K562 (cell line): Measurements from ENCODE around the gene HPSE2. TPM values are rescaled to one million over a fixed set of nuclear protein-coding genes. Genes with fewer than 3 reads are reported as not detected.

Source experiments
- BACH1 ChIP-seq: fragments of 200-800 bp; sonication (Bioruptor generic); IDR thresholded peaks from 2 replicates; pipeline ENCODE4 v1.6.1; 2016; ENCODE audit warnings: missing genetic modification characterization, missing compliant biosample characterization
- CBFA2T2 ChIP-seq: fragments of 450-650 bp; conservative IDR thresholded peaks from 2 replicates; pipeline ENCODE4 v1.6.1; 2017; ENCODE audit warnings: mild to moderate bottlenecking
- FOXK2 ChIP-seq, 2 experiments: fragments of 450-650 bp; IDR thresholded peaks in 1 of 2; conservative IDR thresholded peaks in 1 of 2; 2 replicates each; pipeline ENCODE4 v1.6.1; 2016; ENCODE audit warnings: low read depth in 2 of 2, mild to moderate bottlenecking in 1 of 2
- L3MBTL2 ChIP-seq: fragments of 450-650 bp; IDR thresholded peaks from 2 replicates; pipeline ENCODE4 v1.6.1; 2016; ENCODE audit warnings: mild to moderate bottlenecking, moderate library complexity
- MGA ChIP-seq: fragments of 450-650 bp; IDR thresholded peaks from 2 replicates; pipeline ENCODE4 v1.6.1; 2016; ENCODE audit warnings: mild to moderate bottlenecking, moderate library complexity
- SAFB2 ChIP-seq: fragments of 200-400 bp; formaldehyde crosslinking; IDR thresholded peaks from 2 replicates; pipeline ENCODE4 v1.6.1; 2018; ENCODE audit warnings: borderline replicate concordance, low read length, low read depth, moderate library complexity; ENCODE audit not compliant: severe bottlenecking
- SIN3B ChIP-seq: fragments of 450-650 bp; IDR thresholded peaks from 2 replicates; pipeline ENCODE4 v1.6.1; 2017; ENCODE audit warnings: low read depth, mild to moderate bottlenecking, moderate library complexity
- TAL1 ChIP-seq: fragments of 450-650 bp; IDR thresholded peaks from 2 replicates; pipeline ENCODE4 v1.6.1; 2016; ENCODE audit warnings: mild to moderate bottlenecking
- THRB ChIP-seq: fragments of 450-650 bp; formaldehyde crosslinking; conservative IDR thresholded peaks from 2 replicates; pipeline ENCODE4 v1.4.0; 2022; ENCODE audit warnings: mild to moderate bottlenecking, missing genetic modification characterization
- ZNF354B ChIP-seq: fragments of 250-450 bp; sonication (Bioruptor Pico); IDR thresholded peaks from 2 replicates; pipeline ENCODE4 v1.4.0; 2020
- ZNF551 ChIP-seq: fragments of 250-450 bp; sonication (Bioruptor Pico); IDR thresholded peaks from 2 replicates; pipeline ENCODE4 v1.5.0; 2021; ENCODE audit warnings: mild to moderate bottlenecking, moderate library complexity
- polyA plus RNA-seq, 8 experiments: library from polyadenylated mRNA; depleted of rRNA in 4 of 8; stranded (reverse) in 5 of 8; unstranded in 3 of 8; fragments of >200 nt; fragmentation: Nextera tagmentation in 2 of 8; fragmentation: Illumina TruSeq in 1 of 8; extraction: Ambion mirVana in 2 of 8; extraction: Trizol in 1 of 8; gene quantifications; 2 replicates each; pipeline versions ENCODE4 v1.2.1 to v1.2.3, GENCODE V29; 2011 to 2014; ENCODE audit warnings: inconsistent platforms in 1 of 8, missing spikeins in 1 of 8
- total RNA-seq, 7 experiments: library from RNA; depleted of rRNA in 6 of 7; stranded (reverse); fragments of >200 nt in 6 of 7; fragmentation: Illumina TruSeq in 2 of 7; extraction: Trizol in 2 of 7; gene quantifications; 2 replicates each; pipeline versions ENCODE4 v1.2.1 to v1.2.3, GENCODE V29; 2011 to 2021; ENCODE audit warnings: low replicate concordance in 1 of 7

The HPSE2 gene
- total and polyA plus RNA-seq, 9 of the 15 experiments (the other 6 are each of a cell fraction or from before 2014, with no cell fraction given), result 0.03 to 0.10 (median 0.04) TPM; not detected in 2

DNA sequence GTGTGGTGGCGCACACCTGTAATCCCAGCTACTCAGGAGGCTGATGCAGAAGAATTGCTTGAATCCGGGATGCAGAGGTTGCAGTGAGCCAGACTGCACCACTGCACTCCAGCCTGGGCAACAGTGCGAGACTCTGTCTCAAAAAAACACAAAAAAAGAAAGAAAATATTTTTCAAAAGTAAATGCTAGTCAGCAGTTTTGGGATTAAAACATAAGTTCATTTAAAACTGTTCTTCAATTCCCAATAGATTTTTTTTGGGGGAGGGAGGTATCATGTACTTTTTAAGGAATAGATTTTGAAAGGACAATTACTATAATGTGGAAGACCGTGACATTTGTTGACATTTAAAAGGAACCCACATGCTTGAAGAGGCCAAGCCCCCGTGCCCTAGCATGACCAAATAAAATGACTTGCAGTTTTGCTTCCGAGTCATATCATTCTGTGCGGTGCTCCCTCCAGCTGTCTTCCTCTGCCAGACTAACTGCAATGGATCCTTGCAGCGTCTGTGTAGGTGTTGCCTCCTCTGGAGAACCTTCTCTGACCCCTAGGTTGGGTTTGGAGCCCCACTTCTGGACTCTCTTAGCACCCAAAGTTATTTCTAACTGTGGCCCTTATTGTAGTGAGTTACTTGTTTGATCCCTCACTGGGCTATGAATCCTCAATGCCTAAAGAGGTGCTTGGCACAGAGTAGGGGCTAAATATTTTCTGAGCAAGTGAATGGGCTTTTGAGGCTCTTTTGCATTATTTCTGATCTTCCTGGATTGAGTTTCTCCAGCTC is 771.5 kb downstream of the HPSE2 start (continued):
- TF ChIP-seq ZNF551 (CRISPR knock-in tag) (no peak), BACH1 (tag) (peak; percentile 52), CBFA2T2 (0 out of 2 replicates have a peak, but pooled peaks have one; percentile 17), ZNF354B (CRISPR knock-in tag) (no peak), SAFB2 (no peak), MGA (no peak), THRB (CRISPR knock-in tag) (no peak), SIN3B (no peak), L3MBTL2 (peak; percentile 58), TAL1 (no peak), FOXK2 (conservative IDR thresholded peaks at IDR 0.05 in 1 of 2, IDR thresholded peaks at IDR 0.05 in 1 of 2; ENCODE audit: low read depth in 2 of 2) (0 out of 4 replicates have a peak, but pooled peaks of 1 of the 2 experiments have one; percentile 24)
